ENCODE results near the gene SCUBE1.

The SCUBE1 gene

GRCh38 chr22:43263645-43264514, 79.3 kb downstream of the SCUBE1 start:
- Mint-ChIP-seq H3K4me3 (peak overlapping the region; percentile 74), H3K36me3 (ENCODE audit: low read depth) (peaks cover 2% of the 10 kb centered on the region), H3K27ac (peak overlapping the region; percentile 92), H3K4me1 (ENCODE audit: low read depth) (peaks cover 34% of the 10 kb centered on the region), H3K9me3 (no peaks in the 10 kb centered on the region), H3K27me3 (ENCODE audit: low read depth) (peaks cover 4% of the 10 kb centered on the region)

GRCh38 chr22:43262990-43263644, 80.1 kb downstream of the SCUBE1 start:
- Mint-ChIP-seq H3K4me3 (peak overlapping the region; percentile 74), H3K4me1 (ENCODE audit: low read depth) (peaks cover 32% of the 10 kb centered on the region), H3K27ac (peak overlapping the region; percentile 92), H3K27me3 (ENCODE audit: low read depth) (peaks cover 10% of the 10 kb centered on the region), H3K36me3 (ENCODE audit: low read depth) (peaks cover 2% of the 10 kb centered on the region), H3K9me3 (no peaks in the 10 kb centered on the region)

- Mint-ChIP-seq H3K27me3 (ENCODE audit: low read depth) (peaks cover 25% of the 10 kb centered on the region), H3K9me3 (no peaks in the 10 kb centered on the region), H3K27ac (no peak overlapping the region), H3K36me3 (ENCODE audit: low read depth) (peaks cover 2% of the 10 kb centered on the region), H3K4me3 (no peak overlapping the region), H3K4me1 (ENCODE audit: low read depth) (peaks cover 43% of the 10 kb centered on the region)
Observed at GRCh38 chr22:43260331-43261231, 82.6 kb downstream of the SCUBE1 start.

GRCh38 chr22:43257961-43258360, 85.2 kb downstream of the SCUBE1 start:
- peaks cover 32% of the 10 kb centered on the region for H3K27me3 Mint-ChIP-seq (ENCODE audit: low read depth)
- no peaks in the 10 kb centered on the region for H3K36me3 Mint-ChIP-seq (ENCODE audit: low read depth)
- H3K4me3 Mint-ChIP-seq: no peak overlapping the region
- no peaks in the 10 kb centered on the region for H3K9me3 Mint-ChIP-seq
- H3K4me1 Mint-ChIP-seq (ENCODE audit: low read depth): peaks cover 22% of the 10 kb centered on the region
- no peak overlapping the region for H3K27ac Mint-ChIP-seq

- Mint-ChIP-seq H3K27me3 (ENCODE audit: low read depth) (peaks cover 32% of the 10 kb centered on the region), H3K4me3 (no peak overlapping the region), H3K9me3 (no peaks in the 10 kb centered on the region)
Observed at GRCh38 chr22:43257549-43257948, 85.6 kb downstream of the SCUBE1 start.

GRCh38 chr22:43256976-43257545, 86.1 kb downstream of the SCUBE1 start:
- no peaks in the 10 kb centered on the region for H3K9me3 Mint-ChIP-seq
- H3K27me3 Mint-ChIP-seq (ENCODE audit: low read depth): peaks cover 32% of the 10 kb centered on the region
- H3K27ac Mint-ChIP-seq: no peak overlapping the region
- H3K36me3 Mint-ChIP-seq (ENCODE audit: low read depth): no peaks in the 10 kb centered on the region
- no peak overlapping the region for H3K4me3 Mint-ChIP-seq
- peaks cover 16% of the 10 kb centered on the region for H3K4me1 Mint-ChIP-seq (ENCODE audit: low read depth)

More at GRCh38 chr22:43257549-43257948, 85.6 kb downstream of the SCUBE1 start:
- Mint-ChIP-seq H3K4me1 (ENCODE audit: low read depth) (peaks cover 17% of the 10 kb centered on the region), H3K36me3 (ENCODE audit: low read depth) (no peaks in the 10 kb centered on the region), H3K27ac (no peak overlapping the region)

GRCh38 chr22:43256569-43256968, 86.6 kb downstream of the SCUBE1 start:
- no peaks in the 10 kb centered on the region for H3K36me3 Mint-ChIP-seq (ENCODE audit: low read depth)
- peak overlapping the region; percentile 41 for H3K4me3 Mint-ChIP-seq
- no peaks in the 10 kb centered on the region for H3K9me3 Mint-ChIP-seq
- H3K27ac Mint-ChIP-seq: no peak overlapping the region
- peaks cover 32% of the 10 kb centered on the region for H3K27me3 Mint-ChIP-seq (ENCODE audit: low read depth)
- H3K4me1 Mint-ChIP-seq (ENCODE audit: low read depth): peaks cover 16% of the 10 kb centered on the region

GRCh38 chr22:43255299-43255698, 87.9 kb downstream of the SCUBE1 start:
- H3K4me3 Mint-ChIP-seq: no peak overlapping the region
- H3K27me3 Mint-ChIP-seq (ENCODE audit: low read depth): peaks cover 32% of the 10 kb centered on the region

GRCh38 chr22:43253839-43254238, 89.3 kb downstream of the SCUBE1 start:
- Mint-ChIP-seq H3K36me3 (ENCODE audit: low read depth) (no peaks in the 10 kb centered on the region), H3K27ac (no peak overlapping the region), H3K27me3 (ENCODE audit: low read depth) (peaks cover 28% of the 10 kb centered on the region), H3K4me3 (no peak overlapping the region), H3K4me1 (ENCODE audit: low read depth) (peaks cover 14% of the 10 kb centered on the region), H3K9me3 (no peaks in the 10 kb centered on the region)

More at GRCh38 chr22:43255299-43255698, 87.9 kb downstream of the SCUBE1 start:
- H3K4me1 Mint-ChIP-seq (ENCODE audit: low read depth): peaks cover 16% of the 10 kb centered on the region
- H3K36me3 Mint-ChIP-seq (ENCODE audit: low read depth): no peaks in the 10 kb centered on the region
- no peak overlapping the region for H3K27ac Mint-ChIP-seq
- no peaks in the 10 kb centered on the region for H3K9me3 Mint-ChIP-seq

GRCh38 chr22:43252319-43252718, 90.9 kb downstream of the SCUBE1 start:
- Mint-ChIP-seq H3K36me3 (ENCODE audit: low read depth) (no peaks in the 10 kb centered on the region), H3K27ac (no peak overlapping the region), H3K27me3 (ENCODE audit: low read depth) (peaks cover 22% of the 10 kb centered on the region), H3K9me3 (no peaks in the 10 kb centered on the region), H3K4me3 (no peak overlapping the region), H3K4me1 (ENCODE audit: low read depth) (peaks cover 12% of the 10 kb centered on the region)

- Mint-ChIP-seq H3K27me3 (ENCODE audit: low read depth) (peaks cover 2% of the 10 kb centered on the region), H3K27ac (no peak overlapping the region), H3K4me1 (ENCODE audit: low read depth) (no peaks in the 10 kb centered on the region), H3K4me3 (no peak overlapping the region), H3K9me3 (no peaks in the 10 kb centered on the region), H3K36me3 (ENCODE audit: low read depth) (no peaks in the 10 kb centered on the region)
Observed at GRCh38 chr22:43249789-43250471, 93.2 kb downstream of the SCUBE1 start.

GRCh38 chr22:43247546-43248260, 95.5 kb downstream of the SCUBE1 start:
- H3K4me1 Mint-ChIP-seq (ENCODE audit: low read depth): no peaks in the 10 kb centered on the region
- no peaks in the 10 kb centered on the region for H3K36me3 Mint-ChIP-seq (ENCODE audit: low read depth)
- H3K27ac Mint-ChIP-seq: no peak overlapping the region
- H3K27me3 Mint-ChIP-seq (ENCODE audit: low read depth): no peaks in the 10 kb centered on the region
- no peak overlapping the region for H3K4me3 Mint-ChIP-seq
- no peaks in the 10 kb centered on the region for H3K9me3 Mint-ChIP-seq

- Mint-ChIP-seq H3K4me3 (no peak overlapping the region), H3K27ac (no peak overlapping the region), H3K27me3 (ENCODE audit: low read depth) (no peaks in the 10 kb centered on the region), H3K4me1 (ENCODE audit: low read depth) (no peaks in the 10 kb centered on the region), H3K36me3 (ENCODE audit: low read depth) (no peaks in the 10 kb centered on the region), H3K9me3 (no peaks in the 10 kb centered on the region)
Observed at GRCh38 chr22:43246188-43246587, 97.0 kb downstream of the SCUBE1 start.

Data from T-helper 1 cell treated with Interleukin-12 subunit alpha and Interleukin-12 subunit beta and Interleukin-4 antibody, amounts not matched to agents 30 μg/mL and 1 μg/mL, for 36 hours (primary cell).